Neutrophil (primary cell): ENCODE results near the gene CALML5.

ENCODE experiments used
- H3K27ac ChIP-seq: fragments of 200-600 bp; sonication (generic); 2 replicates; pipeline ENCODE4 v1.5.1; 2016; ENCODE audit warnings: mild to moderate bottlenecking, moderate library complexity
- H3K27me3 ChIP-seq: fragments of 200-600 bp; sonication (generic); 2 replicates; pipeline ENCODE4 v1.6.0; 2016; ENCODE audit warnings: mild to moderate bottlenecking
- H3K36me3 ChIP-seq: fragments of 200-600 bp; sonication (generic); 2 replicates; pipeline ENCODE4 v1.5.1; 2017
- H3K4me1 ChIP-seq, 2 experiments: fragments of 200-600 bp in 1 of 2; sonication (generic) in 1 of 2; 1 replicate in 1 of 2; 2 replicates in 1 of 2; pipeline versions ENCODE4 v1.5.1 to v1.6.1; 2013 to 2016; ENCODE audit warnings: low read depth in 1 of 2, low read length in 1 of 2, mild to moderate bottlenecking in 1 of 2, moderate library complexity in 1 of 2; ENCODE audit not compliant: control insufficient read depth in 1 of 2, insufficient read depth in 1 of 2
- H3K4me3 ChIP-seq, 2 experiments: fragments of 200-600 bp in 1 of 2; sonication (generic) in 1 of 2; 1 replicate in 1 of 2; 2 replicates in 1 of 2; pipeline ENCODE4 v1.5.1; 2013 to 2016; ENCODE audit warnings: low read depth in 1 of 2, low read length in 1 of 2, mild to moderate bottlenecking in 1 of 2, moderate library complexity in 1 of 2
- H3K9me3 ChIP-seq: fragments of 200-600 bp; sonication (generic); 2 replicates; pipeline ENCODE4 v1.5.1; 2016
- TF ChIP-seq, protein P1 (sequence below): fragments of 200-600 bp; sonication (generic); IDR thresholded peaks from 2 replicates; pipeline ENCODE4 v1.5.1; 2016; ENCODE audit warnings: antibody characterized with exemption

Gene CALML5

DNA sequence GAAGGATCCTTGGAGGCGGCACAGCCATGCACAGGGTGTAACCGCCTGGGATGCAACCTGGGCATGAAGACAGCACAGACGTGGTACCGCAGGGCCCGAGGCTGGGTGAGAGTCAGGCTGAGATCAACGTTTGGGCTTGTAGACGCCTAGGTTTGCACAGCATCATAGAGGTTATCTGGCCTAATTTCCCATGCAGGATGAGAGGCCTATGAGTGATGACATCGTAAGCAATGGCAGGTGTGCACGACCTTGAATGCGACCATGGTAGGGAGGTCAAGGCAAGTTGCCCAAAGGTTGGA lies 32.9 kb upstream of the CALML5 start:
- TF ChIP-seq, protein P1, sequence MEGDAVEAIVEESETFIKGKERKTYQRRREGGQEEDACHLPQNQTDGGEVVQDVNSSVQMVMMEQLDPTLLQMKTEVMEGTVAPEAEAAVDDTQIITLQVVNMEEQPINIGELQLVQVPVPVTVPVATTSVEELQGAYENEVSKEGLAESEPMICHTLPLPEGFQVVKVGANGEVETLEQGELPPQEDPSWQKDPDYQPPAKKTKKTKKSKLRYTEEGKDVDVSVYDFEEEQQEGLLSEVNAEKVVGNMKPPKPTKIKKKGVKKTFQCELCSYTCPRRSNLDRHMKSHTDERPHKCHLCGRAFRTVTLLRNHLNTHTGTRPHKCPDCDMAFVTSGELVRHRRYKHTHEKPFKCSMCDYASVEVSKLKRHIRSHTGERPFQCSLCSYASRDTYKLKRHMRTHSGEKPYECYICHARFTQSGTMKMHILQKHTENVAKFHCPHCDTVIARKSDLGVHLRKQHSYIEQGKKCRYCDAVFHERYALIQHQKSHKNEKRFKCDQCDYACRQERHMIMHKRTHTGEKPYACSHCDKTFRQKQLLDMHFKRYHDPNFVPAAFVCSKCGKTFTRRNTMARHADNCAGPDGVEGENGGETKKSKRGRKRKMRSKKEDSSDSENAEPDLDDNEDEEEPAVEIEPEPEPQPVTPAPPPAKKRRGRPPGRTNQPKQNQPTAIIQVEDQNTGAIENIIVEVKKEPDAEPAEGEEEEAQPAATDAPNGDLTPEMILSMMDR: no peak
- H3K4me3 ChIP-seq: no peak overlapping the region
- H3K4me1 ChIP-seq: peaks cover 24 to 26% of the 10 kb centered on the region in 2 experiments
- no peaks in the 10 kb centered on the region for H3K27me3 ChIP-seq
- H3K27ac ChIP-seq: no peak overlapping the region
- no peaks in the 10 kb centered on the region for H3K9me3 ChIP-seq
- no peaks in the 10 kb centered on the region for H3K36me3 ChIP-seq

- TF ChIP-seq, protein P1: no peak
- no peaks in the 10 kb centered on the region for H3K36me3 ChIP-seq
- no peak overlapping the region for H3K27ac ChIP-seq
- no peaks in the 10 kb centered on the region for H3K27me3 ChIP-seq
- no peaks in the 10 kb centered on the region for H3K9me3 ChIP-seq
- H3K4me1 ChIP-seq: peaks cover 24 to 26% of the 10 kb centered on the region in 2 experiments
- no peak overlapping the region for H3K4me3 ChIP-seq
Observed at GRCh38 chr10:5531558-5532306, 32.4 kb upstream of the CALML5 start.

DNA sequence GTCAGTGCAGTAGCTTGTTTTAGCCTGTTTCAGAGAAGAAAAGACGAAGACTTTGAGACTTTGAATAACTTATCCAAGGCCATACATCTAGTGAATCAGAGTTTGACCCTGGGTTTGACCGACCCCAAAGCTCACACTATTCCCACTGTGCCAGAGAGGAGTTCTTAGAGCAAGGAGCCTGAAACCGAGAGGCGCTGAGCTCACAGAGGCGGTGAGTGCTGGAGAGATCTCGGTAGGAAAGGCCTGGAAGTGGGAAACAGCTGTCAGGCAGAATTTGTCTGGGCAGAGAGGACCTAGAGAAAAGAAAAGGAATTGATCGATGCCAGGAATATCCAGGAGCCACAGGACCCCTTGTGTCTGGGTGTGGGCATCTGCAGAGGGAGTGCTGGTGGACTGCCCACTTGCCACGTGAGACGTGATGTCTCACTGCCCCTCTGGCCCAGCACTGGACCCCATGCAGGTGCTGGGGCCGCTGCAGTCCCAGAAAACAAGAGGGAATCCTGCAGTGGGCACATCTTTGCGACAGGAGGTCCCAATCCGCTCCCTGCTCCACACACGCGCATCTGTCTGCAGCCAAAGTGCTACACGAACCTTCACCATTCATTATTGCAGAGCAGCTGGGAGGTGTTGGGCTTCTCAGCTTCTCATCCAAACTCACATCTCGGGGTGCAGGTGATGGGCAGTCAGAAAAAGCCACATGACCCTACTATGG lies 31.6 kb upstream of the CALML5 start:
- Histone ChIP-seq H3K27me3 (no peaks in the 10 kb centered on the region), H3K27ac (no peak overlapping the region), H3K36me3 (no peaks in the 10 kb centered on the region), H3K4me1 (peaks cover 18 to 20% of the 10 kb centered on the region in 2 experiments), H3K4me3 (no peak overlapping the region), H3K9me3 (no peaks in the 10 kb centered on the region)
- TF ChIP-seq, protein P1: no peak

DNA sequence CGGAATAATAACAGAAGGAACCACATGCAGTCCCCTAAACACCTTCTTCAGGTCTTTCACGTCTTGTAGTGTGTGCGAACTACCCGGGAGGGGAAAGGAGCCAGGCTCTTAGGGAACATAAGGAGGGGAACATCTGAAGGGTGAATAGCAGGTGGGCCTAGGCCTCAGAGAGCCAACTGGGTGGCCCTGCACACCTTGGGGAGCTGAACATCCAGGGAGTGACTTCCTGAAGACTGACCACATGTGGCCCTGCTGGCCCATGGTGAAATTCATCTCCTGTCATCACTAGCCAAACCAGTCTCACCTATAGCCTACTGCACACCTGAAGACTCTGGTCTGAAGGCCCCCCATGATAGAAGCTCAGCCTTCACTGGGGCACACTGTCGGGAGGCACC lies 31.0 kb upstream of the CALML5 start:
- peaks cover 14% of the 10 kb centered on the region in 2 experiments for H3K4me1 ChIP-seq
- H3K27ac ChIP-seq: no peak overlapping the region
- no peaks in the 10 kb centered on the region for H3K36me3 ChIP-seq
- TF ChIP-seq, protein P1: no peak
- no peaks in the 10 kb centered on the region for H3K27me3 ChIP-seq
- no peaks in the 10 kb centered on the region for H3K9me3 ChIP-seq
- no peak overlapping the region for H3K4me3 ChIP-seq

DNA sequence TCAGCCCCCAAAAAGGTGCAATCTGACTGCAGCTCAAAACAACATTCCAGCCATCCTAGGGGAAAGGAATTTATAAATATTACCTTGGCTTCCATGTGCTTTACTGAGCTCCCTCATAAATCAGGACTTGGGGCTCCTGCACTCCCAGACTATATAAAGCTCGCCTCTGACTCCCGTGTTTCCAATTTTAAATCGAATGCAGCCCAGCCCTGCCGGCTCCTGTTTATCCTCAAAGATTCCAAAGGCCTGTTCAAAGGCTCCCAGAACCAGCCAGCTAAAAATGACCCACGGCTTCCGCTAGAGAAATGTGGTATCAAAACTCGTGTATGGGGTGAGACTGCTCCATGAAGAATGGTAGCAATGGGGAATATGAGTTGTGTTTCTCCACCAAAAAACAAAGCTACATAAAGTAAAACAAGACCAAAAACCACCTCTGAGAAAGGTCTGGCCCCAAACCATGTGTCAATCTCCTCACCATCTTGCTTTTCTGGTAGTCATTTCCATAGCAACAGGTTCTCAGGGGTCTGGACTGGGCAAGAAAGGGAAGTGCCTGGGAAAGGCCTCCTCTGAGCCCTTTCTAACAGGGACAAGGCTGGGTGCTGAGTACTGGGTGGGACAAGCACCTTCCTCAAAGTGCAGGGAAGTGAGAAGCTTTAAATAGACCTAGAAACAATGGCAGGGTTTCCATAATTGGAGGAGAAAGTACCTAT lies 30.5 kb upstream of the CALML5 start:
- Histone ChIP-seq H3K36me3 (no peaks in the 10 kb centered on the region), H3K9me3 (no peaks in the 10 kb centered on the region), H3K4me1 (peaks cover 8 to 9% of the 10 kb centered on the region in 2 experiments), H3K27ac (no peak overlapping the region), H3K27me3 (no peaks in the 10 kb centered on the region), H3K4me3 (no peak overlapping the region)
- TF ChIP-seq, protein P1: no peak
